Breast epithelium (tissue), 4 donors: ENCODE data around the gene SPEN. TPM values are rescaled to one million over a fixed set of nuclear protein-coding genes. Genes with fewer than 3 reads are reported as not detected.
A peak's percentile ranks its signal among the peaks of the same experiment; 100 is the strongest.

ENCODE experiments used
- DNase-seq, 2 donors: peaks; one replicate each; pipeline ENCODE4 v3.0.0-alpha.2; 2019; ENCODE audit warnings: low spot score in 2 of 2
- H3K27ac ChIP-seq, 2 donors: fragments of 200-600 bp; sonication (generic) in 1 of 2; one replicate each; pipeline ENCODE4 v1.5.1; 2016 to 2019; ENCODE audit warnings: mild to moderate bottlenecking in 1 of 2
- H3K27me3 ChIP-seq, 2 donors: fragments of 200-600 bp; sonication (generic) in 1 of 2; one replicate each; pipeline versions ENCODE4 v1.5.1 to v1.6.0; 2017 to 2019; ENCODE audit warnings: control low read depth in 1 of 2, mild to moderate bottlenecking in 1 of 2
- H3K36me3 ChIP-seq: fragments of 200-600 bp; one replicate; pipeline ENCODE4 v1.5.1; 2019
- H3K4me1 ChIP-seq, 2 donors: fragments of 200-600 bp; sonication (generic); one replicate each; pipeline ENCODE4 v1.5.1; 2016 to 2019; ENCODE audit warnings: control low read depth in 1 of 2
- H3K4me3 ChIP-seq, 3 donors: fragments of 200-600 bp; sonication (generic); 1 replicate in 2 of 3; 2 replicates in 1 of 3; pipeline ENCODE4 v1.5.1; 2016 to 2019; ENCODE audit warnings: mild to moderate bottlenecking in 3 of 3, moderate library complexity in 2 of 3
- H3K9me3 ChIP-seq, 2 donors: fragments of 200-600 bp; sonication (generic) in 1 of 2; one replicate each; pipeline ENCODE4 v1.5.1; 2016 to 2019; ENCODE audit warnings: control low read depth in 1 of 2
- POLR2A ChIP-seq: fragments of 450-650 bp; IDR thresholded peaks from one replicate; pipeline ENCODE4 v1.6.1; 2016; ENCODE audit warnings: antibody characterized with exemption, mild to moderate bottlenecking, moderate library complexity
- POLR2AphosphoS5 ChIP-seq, 3 donors: sonication (generic); formaldehyde crosslinking; IDR thresholded peaks; one replicate each; pipeline ENCODE4 v1.6.1; 2017; ENCODE audit warnings: antibody characterized with exemption in 3 of 3
- intact Hi-C: fragments of 100-400 bp; cut with DNase I; formaldehyde crosslinking; loops from one replicate; pipeline ENCODE4 v1.15.1; 2023; ENCODE audit warnings: low total_unique reads
- total RNA-seq, 3 donors: library from RNA; depleted of rRNA; stranded (reverse); fragments of >200 nt; gene quantifications; one replicate each; pipeline ENCODE4 v1.1.0, GENCODE V29; 2016
- TF ChIP-seq, protein P1 (sequence below), 3 donors: fragments of 450-650 bp; IDR thresholded peaks; one replicate each; pipeline ENCODE4 v1.5.1; 2016 to 2017; ENCODE audit warnings: antibody characterized with exemption in 3 of 3, mild to moderate bottlenecking in 3 of 3, moderate library complexity in 3 of 3

Gene SPEN
- total RNA-seq, 3 donors from 2014 or later, result 46.9 to 56.6 (median 51.2) TPM

DNA sequence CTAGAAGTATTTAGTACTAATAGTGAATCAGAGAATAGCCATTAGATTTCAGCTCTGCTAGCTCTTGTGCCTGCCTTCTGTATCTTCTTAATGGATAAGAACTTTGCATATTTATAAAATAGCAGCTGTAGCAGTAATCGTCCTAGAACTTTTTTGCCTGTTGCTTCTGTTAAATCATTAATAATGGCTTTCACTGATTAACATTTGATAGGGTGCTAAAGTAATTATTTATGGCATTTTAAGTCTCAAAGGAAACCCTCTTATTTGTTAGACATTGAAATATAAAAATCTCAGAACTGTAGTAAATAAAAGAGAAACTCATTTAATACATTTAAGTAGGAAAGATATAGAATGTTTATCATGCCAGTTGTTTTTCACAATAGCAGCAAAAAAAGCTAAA, 27.0 kb downstream of the SPEN start:
- no peaks in the 10 kb centered on the region for H3K9me3 ChIP-seq
- no peaks in the 10 kb centered on the region for H3K27me3 ChIP-seq
- H3K27ac ChIP-seq, result no peak overlapping the region
- no peaks in the 10 kb centered on the region for H3K4me1 ChIP-seq
- H3K36me3 ChIP-seq, result peaks cover 6% of the 10 kb centered on the region
- DNase-seq, result no peak
- H3K4me3 ChIP-seq, result no peak overlapping the region
- intact Hi-C loops, result no loop called here
- TF ChIP-seq POLR2AphosphoS5 (IDR thresholded peaks at IDR 0.05) (no peak), POLR2A (no peak)
- TF ChIP-seq, protein P1, sequence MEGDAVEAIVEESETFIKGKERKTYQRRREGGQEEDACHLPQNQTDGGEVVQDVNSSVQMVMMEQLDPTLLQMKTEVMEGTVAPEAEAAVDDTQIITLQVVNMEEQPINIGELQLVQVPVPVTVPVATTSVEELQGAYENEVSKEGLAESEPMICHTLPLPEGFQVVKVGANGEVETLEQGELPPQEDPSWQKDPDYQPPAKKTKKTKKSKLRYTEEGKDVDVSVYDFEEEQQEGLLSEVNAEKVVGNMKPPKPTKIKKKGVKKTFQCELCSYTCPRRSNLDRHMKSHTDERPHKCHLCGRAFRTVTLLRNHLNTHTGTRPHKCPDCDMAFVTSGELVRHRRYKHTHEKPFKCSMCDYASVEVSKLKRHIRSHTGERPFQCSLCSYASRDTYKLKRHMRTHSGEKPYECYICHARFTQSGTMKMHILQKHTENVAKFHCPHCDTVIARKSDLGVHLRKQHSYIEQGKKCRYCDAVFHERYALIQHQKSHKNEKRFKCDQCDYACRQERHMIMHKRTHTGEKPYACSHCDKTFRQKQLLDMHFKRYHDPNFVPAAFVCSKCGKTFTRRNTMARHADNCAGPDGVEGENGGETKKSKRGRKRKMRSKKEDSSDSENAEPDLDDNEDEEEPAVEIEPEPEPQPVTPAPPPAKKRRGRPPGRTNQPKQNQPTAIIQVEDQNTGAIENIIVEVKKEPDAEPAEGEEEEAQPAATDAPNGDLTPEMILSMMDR (IDR thresholded peaks at IDR 0.05), result no peak

DNA sequence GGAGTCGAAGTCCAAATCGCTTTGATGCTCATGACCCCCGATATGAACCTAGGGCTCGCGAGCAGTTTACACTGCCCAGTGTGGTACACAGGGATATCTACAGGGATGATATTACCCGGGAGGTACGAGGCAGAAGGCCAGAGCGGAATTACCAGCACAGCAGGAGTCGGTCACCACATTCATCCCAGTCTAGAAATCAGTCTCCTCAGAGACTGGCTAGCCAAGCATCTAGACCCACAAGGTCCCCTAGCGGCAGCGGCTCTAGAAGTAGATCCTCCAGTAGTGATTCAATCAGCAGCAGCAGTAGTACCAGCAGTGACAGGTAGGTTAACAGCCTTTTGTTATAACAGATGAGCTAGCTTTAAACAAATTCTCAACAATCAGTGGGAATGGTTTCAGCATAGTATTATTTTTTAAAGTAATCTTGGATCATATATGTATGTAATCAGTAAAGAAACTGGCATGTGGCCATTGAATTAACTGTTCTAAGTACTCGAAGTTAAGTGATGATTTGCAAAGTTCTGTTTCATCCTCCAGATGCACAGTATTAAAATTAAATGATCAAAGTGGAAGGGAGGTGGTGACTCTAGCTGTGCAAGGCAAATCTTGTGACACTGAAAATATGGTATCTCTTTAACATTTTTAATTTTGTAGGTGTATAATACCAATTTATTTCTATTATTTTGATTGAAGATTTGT, 29.0 kb downstream of the SPEN start:
- no peak for DNase-seq
- Histone ChIP-seq H3K9me3 (no peaks in the 10 kb centered on the region), H3K4me1 (no peaks in the 10 kb centered on the region), H3K4me3 (no peak overlapping the region), H3K27ac (no peak overlapping the region), H3K27me3 (no peaks in the 10 kb centered on the region), H3K36me3 (peaks cover 6% of the 10 kb centered on the region)
- intact Hi-C loops, result no loop called here
- no peak for TF ChIP-seq POLR2AphosphoS5 (IDR thresholded peaks at IDR 0.05)
- TF ChIP-seq, protein P1 (IDR thresholded peaks at IDR 0.05), result peak in 1 of 3 donors; percentile 11
- no peak for TF ChIP-seq POLR2A

DNA sequence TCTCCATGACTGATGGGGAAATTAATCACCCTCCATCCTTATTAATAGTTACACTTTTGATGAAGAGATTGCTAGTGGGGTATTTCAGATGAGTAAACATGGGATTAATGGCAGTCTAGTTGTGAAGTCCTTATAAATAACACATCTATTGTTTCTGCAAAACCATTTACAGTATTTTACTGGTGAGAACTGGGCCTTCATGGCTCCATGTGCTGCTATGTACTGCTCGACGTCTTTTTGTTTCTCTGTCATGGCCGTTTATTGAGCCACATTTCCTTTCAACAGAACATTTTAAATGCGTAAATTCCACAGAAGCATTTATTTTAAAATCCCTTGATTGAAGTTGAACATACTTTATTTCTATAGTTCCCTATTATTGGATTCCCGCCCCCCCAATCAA, 34.5 kb downstream of the SPEN start:
- no peak for DNase-seq
- no peak overlapping the region for H3K4me3 ChIP-seq
- H3K27ac ChIP-seq, result no peak overlapping the region
- no peaks in the 10 kb centered on the region for H3K36me3 ChIP-seq
- H3K27me3 ChIP-seq, result no peaks in the 10 kb centered on the region
- intact Hi-C loops, result no loop called here
- H3K9me3 ChIP-seq, result no peaks in the 10 kb centered on the region
- TF ChIP-seq, protein P1 (IDR thresholded peaks at IDR 0.05), result no peak
- TF ChIP-seq POLR2AphosphoS5 (IDR thresholded peaks at IDR 0.05) (no peak), POLR2A (no peak)
- peaks cover 0 to 21% of the 10 kb centered on the region in 2 donors for H3K4me1 ChIP-seq

DNA sequence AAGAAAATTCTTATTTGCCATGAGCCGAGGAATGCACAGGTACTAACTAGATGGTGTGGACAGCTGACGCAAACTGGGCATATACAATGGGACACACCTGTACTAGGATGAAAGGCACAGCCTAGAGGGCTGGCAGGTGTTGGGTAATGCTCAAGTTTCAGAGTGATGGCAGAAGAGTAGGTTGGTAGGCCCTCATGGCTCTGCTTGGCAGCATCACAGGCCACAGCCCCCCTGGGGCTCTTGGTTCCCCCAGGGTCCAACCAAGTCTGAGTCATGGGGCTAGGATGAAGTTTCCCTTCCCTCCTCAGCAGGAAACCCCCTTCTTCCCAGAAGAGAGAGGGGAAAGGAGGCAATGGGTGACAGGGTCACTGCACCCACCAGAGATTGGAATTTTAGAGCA, 35.2 kb downstream of the SPEN start:
- H3K9me3 ChIP-seq, result no peaks in the 10 kb centered on the region
- no peak overlapping the region for H3K4me3 ChIP-seq
- H3K36me3 ChIP-seq, result no peaks in the 10 kb centered on the region
- no peaks in the 10 kb centered on the region for H3K27me3 ChIP-seq
- H3K27ac ChIP-seq, result peak overlapping the region in 1 of 2 donors; percentile 35
- H3K4me1 ChIP-seq, result peaks cover 0 to 21% of the 10 kb centered on the region in 2 donors
- TF ChIP-seq POLR2A (no peak), POLR2AphosphoS5 (IDR thresholded peaks at IDR 0.05) (no peak)
- TF ChIP-seq, protein P1 (IDR thresholded peaks at IDR 0.05), result no peak
- DNase-seq, result no peak
- intact Hi-C loops, result no loop called here

DNA sequence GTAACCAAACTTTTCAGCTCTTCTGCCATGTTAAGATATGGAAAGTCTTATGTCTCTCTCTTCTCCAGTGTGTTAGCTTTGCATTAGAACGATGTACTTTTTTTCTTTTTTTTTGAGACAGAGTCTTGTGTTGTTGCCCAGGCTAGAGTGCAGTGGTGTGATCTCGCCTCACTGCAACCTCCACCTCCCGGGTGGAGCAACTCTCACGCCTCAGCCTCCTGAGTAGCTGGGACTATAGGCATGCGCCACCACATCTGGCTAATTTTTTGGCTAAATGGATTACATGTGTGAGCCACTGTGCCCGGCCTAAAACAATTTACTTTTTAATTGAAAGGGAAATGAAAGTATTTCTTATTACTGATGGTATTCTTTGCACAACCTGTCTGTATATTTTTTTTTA, 35.8 kb downstream of the SPEN start:
- H3K27ac ChIP-seq, result peak overlapping the region in 1 of 2 donors; percentile 33
- H3K4me1 ChIP-seq, result peaks cover 0 to 21% of the 10 kb centered on the region in 2 donors
- intact Hi-C loops, result no loop called here
- TF ChIP-seq, protein P1 (IDR thresholded peaks at IDR 0.05), result no peak
- no peak for TF ChIP-seq POLR2AphosphoS5 (IDR thresholded peaks at IDR 0.05)
- TF ChIP-seq POLR2A, result no peak
- no peak overlapping the region for H3K4me3 ChIP-seq
- DNase-seq, result no peak
- H3K36me3 ChIP-seq, result no peaks in the 10 kb centered on the region
- no peaks in the 10 kb centered on the region for H3K27me3 ChIP-seq
- H3K9me3 ChIP-seq, result no peaks in the 10 kb centered on the region
